ENCODE measurements around the gene MAML2.

Gene MAML2

GRCh38 chr11:96155627-96156378 is 187.2 kb downstream of the MAML2 start:
- no peak overlapping the region; the same call in 1 of the 2 replicates for H3K4me3 ChIP-seq (ENCODE audit: low read length)
- no peak for TF ChIP-seq ZNF274 (IDR thresholded peaks at IDR 0.05; ENCODE audit: low read depth, low read length)

DNA sequence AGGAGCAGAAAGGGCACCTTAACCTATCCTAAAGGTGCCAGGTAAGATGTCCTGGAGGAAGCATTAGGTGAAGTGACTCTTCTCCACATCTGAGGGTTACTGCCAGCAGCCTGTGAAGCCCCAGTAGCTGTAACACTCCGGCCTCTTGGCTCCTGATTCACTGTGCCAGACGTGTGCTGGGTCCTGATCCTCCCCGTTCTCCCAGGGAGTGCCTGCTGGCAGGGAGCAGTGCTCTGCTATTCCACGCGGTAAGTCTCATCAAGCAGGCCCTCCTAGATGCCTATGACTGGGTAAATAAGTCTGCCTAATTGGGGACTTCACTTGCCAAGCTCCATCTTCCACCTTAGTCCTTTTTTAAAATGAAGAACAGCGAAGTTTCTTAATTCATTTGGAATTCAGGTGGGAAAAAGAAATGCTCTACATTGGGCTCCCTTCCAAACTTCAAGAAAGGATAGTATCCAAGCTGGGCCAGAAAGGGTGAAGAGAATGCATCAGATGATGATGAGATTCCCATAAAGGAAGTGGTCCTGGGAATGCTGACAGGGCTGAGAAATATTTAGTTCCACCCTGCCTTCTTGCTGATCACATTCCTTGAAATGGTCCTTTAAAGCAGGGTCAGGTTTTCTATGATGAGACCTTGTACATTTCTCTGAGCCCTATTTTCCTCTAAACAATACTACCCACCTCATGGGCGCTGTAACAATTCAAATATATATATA is 188.0 kb downstream of the MAML2 start:
- no peak overlapping the region for H3K4me3 ChIP-seq (ENCODE audit: low read length)

DNA sequence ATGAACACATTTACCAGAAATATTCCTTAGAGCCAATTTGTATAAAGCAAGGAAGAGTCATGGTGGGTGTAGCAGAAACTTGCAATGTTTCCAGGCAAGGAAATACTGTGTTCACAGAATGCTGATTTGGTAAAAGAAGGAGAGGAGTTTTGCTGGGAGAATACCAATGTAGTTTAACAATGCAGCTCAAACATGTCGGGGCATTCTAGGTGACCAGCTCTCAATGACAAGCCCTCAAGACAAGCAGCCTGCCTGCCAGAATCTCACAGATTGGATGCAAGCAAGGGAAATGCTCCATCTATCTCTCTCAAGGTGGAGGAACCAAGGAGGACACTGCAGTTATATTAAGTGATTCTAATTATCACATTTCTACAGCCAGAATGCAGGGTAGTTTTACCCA is 190.4 kb downstream of the MAML2 start:
- TF ChIP-seq ZNF274 (IDR thresholded peaks at IDR 0.05; ENCODE audit: low read depth, low read length), result no peak
- no peak overlapping the region for H3K4me3 ChIP-seq (ENCODE audit: low read length)

More for the DNA sequence above, 188.0 kb downstream of the MAML2 start:
- no peak for TF ChIP-seq ZNF274 (IDR thresholded peaks at IDR 0.05; ENCODE audit: low read depth, low read length)

DNA sequence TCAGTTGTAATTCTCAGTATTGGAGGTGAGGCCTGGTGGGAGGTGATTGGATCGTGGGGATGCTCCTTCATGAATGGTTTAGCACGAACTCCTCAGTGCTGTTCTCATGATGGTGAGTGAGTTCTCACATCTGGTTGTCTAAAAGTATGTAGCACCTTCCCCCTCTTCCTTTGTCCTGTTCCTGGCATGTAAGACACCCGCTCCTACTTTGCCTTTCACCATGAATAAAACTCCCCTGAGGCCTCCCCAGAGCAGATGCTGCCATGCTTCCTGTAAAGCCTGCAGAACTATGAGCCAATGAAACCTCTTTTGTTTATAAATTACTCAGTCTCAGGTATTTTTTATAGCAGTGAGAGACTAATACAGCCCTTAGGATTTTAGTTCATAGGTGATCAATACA is 191.5 kb downstream of the MAML2 start:
- TF ChIP-seq ZNF274 (IDR thresholded peaks at IDR 0.05; ENCODE audit: low read depth, low read length), result no peak

DNA sequence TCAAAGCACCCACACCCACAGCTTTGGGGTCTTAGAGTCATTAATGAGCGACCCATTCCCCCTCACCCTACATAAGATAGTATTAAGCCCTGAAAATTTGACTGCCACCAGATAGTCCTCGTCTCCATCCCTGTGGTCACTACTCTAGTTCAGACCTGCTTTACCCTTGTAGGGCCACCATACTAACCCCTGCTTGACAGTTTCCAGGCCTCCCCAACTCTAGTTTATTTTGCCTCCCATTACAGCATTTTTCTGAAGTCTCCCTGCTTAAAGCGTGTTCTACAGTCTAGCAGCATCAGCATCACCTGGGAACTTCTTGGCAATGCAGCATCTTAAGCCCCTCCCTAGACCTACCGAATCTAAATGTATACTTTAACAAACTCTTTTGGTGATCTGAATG is 192.4 kb downstream of the MAML2 start:
- H3K4me3 ChIP-seq (ENCODE audit: low read length), result no peak overlapping the region
- TF ChIP-seq ZNF274 (IDR thresholded peaks at IDR 0.05; ENCODE audit: low read depth, low read length), result no peak

More for the DNA sequence above, 191.5 kb downstream of the MAML2 start:
- H3K4me3 ChIP-seq (ENCODE audit: low read length), result no peak overlapping the region

- no peak for TF ChIP-seq ZNF274 (IDR thresholded peaks at IDR 0.05; ENCODE audit: low read depth, low read length)
- H3K4me3 ChIP-seq (ENCODE audit: low read length), result no peak overlapping the region
These were observed 193.0 kb downstream of the MAML2 start for GRCh38 chr11:96149743-96150555.

- TF ChIP-seq ZNF274 (IDR thresholded peaks at IDR 0.05; ENCODE audit: low read depth, low read length), result no peak
- no peak overlapping the region for H3K4me3 ChIP-seq (ENCODE audit: low read length)
These were observed 195.0 kb downstream of the MAML2 start for GRCh38 chr11:96147906-96148486.

DNA sequence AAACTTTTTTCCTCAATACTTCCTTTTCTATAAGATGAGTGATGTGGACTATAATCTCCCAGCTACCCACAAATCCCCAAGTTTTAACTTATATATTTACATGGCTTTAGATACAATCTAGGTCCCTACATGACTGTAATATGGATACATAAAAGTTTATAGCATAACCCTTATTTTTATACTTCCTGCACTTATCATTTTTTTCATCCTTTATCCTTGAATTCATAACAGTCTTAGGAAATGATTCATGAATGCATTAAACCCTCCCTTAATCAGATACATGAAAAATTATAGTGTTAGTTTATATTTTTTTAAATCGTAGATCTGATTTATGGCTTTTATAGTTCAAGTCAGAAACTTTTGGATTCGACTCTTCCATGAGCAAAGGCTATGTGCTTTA is 195.8 kb downstream of the MAML2 start:
- H3K4me3 ChIP-seq (ENCODE audit: low read length), result no peak overlapping the region
- TF ChIP-seq ZNF274 (IDR thresholded peaks at IDR 0.05; ENCODE audit: low read depth, low read length), result no peak

DNA sequence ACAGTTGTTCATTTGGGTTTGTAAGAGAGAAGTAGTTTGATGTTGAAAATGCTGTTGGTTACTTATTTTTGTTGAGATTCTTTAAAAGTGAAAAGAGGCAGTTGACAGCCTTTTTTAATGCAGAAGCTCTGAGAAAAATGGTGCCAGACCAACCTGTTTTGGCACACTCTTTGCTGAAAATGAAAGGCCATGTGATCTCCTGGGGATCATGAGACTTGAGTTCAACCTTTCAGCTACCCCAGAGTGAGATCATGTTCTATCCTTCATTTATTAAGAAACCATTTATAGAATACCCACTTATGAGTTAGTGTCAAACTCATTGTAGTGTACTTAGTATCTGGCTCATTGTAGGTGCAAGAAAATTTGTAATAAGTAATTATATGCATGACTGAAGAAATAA is 196.2 kb downstream of the MAML2 start:
- H3K4me3 ChIP-seq (ENCODE audit: low read length), result no peak overlapping the region
- no peak for TF ChIP-seq ZNF274 (IDR thresholded peaks at IDR 0.05; ENCODE audit: low read depth, low read length)

GRCh38 chr11:96145163-96145585 is 197.8 kb downstream of the MAML2 start:
- no peak overlapping the region for H3K4me3 ChIP-seq (ENCODE audit: low read length)
- TF ChIP-seq ZNF274 (IDR thresholded peaks at IDR 0.05; ENCODE audit: low read depth, low read length), result no peak

GRCh38 chr11:96144553-96144952 is 198.4 kb downstream of the MAML2 start:
- no peak overlapping the region for H3K4me3 ChIP-seq (ENCODE audit: low read length)
- no peak for TF ChIP-seq ZNF274 (IDR thresholded peaks at IDR 0.05; ENCODE audit: low read depth, low read length)

GRCh38 chr11:96143041-96143521 is 199.9 kb downstream of the MAML2 start:
- TF ChIP-seq ZNF274 (IDR thresholded peaks at IDR 0.05; ENCODE audit: low read depth, low read length), result no peak
- H3K4me3 ChIP-seq (ENCODE audit: low read length), result no peak overlapping the region

GRCh38 chr11:96141626-96142025 is 201.4 kb downstream of the MAML2 start:
- H3K4me3 ChIP-seq (ENCODE audit: low read length), result no peak overlapping the region
- TF ChIP-seq ZNF274 (IDR thresholded peaks at IDR 0.05; ENCODE audit: low read depth, low read length), result no peak

GRCh38 chr11:96139691-96140090 is 203.3 kb downstream of the MAML2 start:
- no peak for TF ChIP-seq ZNF274 (IDR thresholded peaks at IDR 0.05; ENCODE audit: low read depth, low read length)
- H3K4me3 ChIP-seq (ENCODE audit: low read length), result no peak overlapping the region

All from GM08714 (cell line).